NCI-H2081 treated with DMSO at 0.1 percent for 48 hours (cell line): ENCODE measurements around the gene TAF11L11.
"Not testable (repeated sequence)": the region's sequence is repeated elsewhere in the genome, so short reads cannot be mapped to it uniquely, and the experiment has no call there.

Experiments used
- DNase-seq: peaks from one replicate; lab custom pipeline; 2025; lab: John Stamatoyannopoulos, UW

The TAF11L11 gene

DNA sequence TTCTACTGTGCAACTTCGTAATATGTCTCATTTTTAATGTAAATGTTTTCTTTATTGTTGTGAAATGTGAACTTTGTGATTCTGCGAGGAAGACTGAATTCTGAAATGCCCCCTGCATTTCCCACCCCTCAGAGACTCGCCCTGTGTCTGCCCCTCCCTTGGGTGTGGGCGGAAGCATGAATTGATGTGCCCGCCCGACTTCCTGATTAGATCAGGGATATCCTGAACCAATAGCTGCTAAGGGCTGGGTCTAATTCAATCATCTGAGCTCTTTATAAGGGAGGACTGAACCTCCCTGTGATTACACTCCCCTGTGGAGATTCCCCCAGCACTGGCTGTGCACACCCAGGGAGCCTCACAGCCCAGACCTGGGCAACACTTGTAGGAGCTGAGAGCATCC, at the start of gene TAF11L11:
Gene TAF11L11 (plus strand): TSS at position 304 of the 400 bp plus-strand sequence.
- DNase-seq = not testable (repeated sequence)

DNA sequence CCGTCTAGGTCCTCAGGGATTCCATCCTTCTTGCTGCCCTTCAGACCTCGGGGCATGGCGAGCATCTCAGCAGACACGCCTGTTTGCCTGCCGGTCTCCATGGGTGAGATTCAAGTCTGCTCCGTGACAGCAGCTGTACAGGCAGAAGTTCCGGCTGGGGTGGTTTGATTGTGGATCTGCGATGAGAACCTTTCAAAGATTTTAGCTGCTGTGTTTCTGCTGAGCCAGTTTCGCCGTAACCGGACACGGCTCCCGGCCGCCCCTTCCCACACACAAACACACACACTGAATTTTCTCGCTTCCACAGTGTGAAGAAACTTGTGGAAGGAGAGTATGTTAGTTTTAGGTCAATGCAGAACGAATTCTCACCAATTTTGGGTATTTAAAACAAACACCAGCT, 18.3 kb upstream of the TAF11L11 start, which contains the start of gene TAF11L7:
Gene TAF11L7 (minus strand): TSS at position 101 of the 400 bp plus-strand sequence.
- DNase-seq = not testable (repeated sequence)

DNA sequence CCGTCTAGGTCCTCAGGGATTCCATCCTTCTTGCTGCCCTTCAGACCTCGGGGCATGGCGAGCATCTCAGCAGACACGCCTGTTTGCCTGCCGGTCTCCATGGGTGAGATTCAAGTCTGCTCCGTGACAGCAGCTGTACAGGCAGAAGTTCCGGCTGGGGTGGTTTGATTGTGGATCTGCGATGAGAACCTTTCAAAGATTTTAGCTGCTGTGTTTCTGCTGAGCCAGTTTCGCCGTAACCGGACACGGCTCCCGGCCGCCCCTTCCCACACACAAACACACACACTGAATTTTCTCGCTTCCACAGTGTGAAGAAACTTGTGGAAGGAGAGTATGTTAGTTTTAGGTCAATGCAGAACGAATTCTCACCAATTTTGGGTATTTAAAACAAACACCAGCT, 13.1 kb upstream of the TAF11L11 start, which contains the start of gene TAF11L8:
Gene TAF11L8 (minus strand): TSS at position 101 of the 400 bp plus-strand sequence.
- DNase-seq = not testable (repeated sequence)

DNA sequence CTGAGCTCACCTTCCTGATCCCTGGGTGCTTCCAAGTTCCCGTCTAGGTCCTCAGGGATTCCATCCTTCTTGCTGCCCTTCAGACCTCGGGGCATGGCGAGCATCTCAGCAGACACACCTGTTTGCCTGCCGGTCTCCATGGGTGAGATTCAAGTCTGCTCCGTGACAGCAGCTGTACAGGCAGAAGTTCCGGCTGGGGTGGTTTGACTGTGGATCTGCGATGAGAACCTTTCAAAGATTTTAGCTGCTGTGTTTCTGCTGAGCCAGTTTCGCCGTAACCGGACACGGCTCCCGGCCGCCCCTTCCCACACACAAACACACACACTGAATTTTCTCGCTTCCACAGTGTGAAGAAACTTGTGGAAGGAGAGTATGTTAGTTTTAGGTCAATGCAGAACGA, 9.7 kb upstream of the TAF11L11 start, which contains the start of gene TAF11L9:
Gene TAF11L9 (minus strand): TSS at position 140 of the 400 bp plus-strand sequence.
- not testable (repeated sequence) for DNase-seq

DNA sequence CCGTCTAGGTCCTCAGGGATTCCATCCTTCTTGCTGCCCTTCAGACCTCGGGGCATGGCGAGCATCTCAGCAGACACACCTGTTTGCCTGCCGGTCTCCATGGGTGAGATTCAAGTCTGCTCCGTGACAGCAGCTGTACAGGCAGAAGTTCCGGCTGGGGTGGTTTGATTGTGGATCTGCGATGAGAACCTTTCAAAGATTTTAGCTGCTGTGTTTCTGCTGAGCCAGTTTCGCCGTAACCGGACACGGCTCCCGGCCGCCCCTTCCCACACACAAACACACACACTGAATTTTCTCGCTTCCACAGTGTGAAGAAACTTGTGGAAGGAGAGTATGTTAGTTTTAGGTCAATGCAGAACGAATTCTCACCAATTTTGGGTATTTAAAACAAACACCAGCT, 6.3 kb upstream of the TAF11L11 start, which contains the start of gene TAF11L10:
Gene TAF11L10 (minus strand): TSS at position 101 of the 400 bp plus-strand sequence.
- not testable (repeated sequence) for DNase-seq

DNA sequence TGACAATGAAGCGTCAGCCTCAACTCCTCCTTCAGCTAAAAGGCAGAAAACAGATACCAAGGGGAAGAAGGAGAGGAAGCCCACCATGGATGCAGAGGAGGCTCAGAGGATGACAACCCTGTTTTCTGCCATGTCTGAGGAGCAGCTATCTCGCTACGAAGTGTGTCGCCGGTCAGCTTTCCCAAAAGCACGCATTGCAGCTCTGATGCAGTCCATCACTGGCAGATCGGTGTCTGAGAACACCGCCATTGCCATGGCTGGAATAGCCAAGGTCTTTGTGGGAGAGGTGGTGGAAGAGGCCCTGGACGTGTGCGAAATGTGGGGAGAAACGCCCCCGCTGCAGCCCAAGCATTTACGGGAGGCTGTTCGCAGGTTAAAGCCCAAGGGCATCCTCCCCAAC, 968 bp downstream of the TAF11L11 start:
- DNase-seq = no peak

DNA sequence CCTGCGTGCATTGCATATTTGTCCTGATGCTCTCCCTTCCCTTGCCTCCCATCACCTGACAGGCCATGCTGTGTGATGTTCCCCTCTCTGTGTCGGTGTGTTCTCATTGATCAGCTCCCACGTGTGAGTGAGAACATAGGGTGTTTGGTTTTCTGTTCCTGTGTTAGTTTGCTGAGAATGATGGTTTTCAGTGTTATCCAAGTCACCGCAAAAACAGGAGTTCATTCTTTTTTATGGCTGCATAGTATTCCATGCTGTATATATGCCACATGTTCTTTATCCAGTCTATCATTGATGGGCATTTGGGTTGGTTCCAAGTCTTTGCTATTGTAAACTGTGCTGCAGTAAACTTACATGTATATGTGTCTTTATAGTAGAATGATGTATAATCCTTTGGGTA, 3.5 kb downstream of the TAF11L11 start:
- DNase-seq = not testable (repeated sequence)

DNA sequence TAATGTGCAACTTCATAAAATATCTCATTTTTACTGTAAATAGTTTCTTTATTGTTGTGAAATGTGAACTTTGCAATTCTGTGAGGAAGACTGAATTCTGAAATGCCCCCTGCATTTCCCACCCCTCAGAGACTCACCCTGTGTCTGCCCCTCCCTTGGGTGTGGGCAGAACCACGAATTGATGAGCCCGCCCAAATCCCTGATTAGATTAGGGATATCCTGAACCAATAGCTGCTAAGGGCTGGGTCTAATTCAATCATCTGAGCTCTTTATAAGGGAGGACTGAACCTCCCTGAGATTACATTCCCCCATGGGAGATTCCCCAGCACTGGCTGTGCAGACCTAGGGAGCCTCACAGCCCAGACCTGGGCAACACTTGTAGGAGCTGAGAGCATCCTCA, 6.1 kb downstream of the TAF11L11 start, which contains the start of gene TAF11L12:
Gene TAF11L12 (plus strand): TSS at position 301 of the 400 bp plus-strand sequence.
- DNase-seq = not testable (repeated sequence)

DNA sequence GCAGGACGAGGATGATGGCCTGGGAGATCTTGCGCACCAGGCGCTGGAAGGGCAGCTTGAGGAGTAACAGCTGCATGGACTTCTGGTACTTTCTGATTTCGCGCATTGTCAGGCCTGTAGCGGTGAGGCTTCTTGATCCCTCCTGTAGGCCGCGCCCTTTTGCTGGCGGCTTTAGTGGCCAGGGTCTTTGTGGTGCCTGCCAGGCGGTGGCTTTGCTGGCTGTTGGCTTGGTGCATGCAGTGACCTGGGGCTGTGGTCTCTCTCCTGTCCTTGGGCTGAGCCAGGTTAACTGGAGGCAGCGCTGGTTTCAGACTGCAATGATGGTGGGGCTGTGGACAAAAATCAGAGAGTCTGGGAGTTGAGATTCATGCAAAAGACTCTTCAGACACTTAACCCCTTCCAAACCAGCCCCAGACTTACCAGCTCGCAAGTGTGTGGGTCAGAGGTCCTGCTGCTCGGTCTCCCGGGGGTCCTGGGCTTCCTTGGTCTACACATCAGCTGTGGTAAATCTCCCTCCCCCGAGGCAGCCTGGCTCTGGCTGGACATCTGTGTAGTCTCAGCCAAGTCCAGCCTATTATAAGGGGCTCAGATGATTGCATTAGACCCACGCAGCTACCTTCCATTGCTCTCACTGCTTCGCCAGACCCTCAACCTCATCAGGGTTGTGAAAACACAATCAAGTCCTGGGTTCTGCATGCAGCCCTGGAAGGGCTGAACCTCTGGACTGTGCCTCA, 11.1 kb downstream of the TAF11L11 start:
- no peak for DNase-seq

DNA sequence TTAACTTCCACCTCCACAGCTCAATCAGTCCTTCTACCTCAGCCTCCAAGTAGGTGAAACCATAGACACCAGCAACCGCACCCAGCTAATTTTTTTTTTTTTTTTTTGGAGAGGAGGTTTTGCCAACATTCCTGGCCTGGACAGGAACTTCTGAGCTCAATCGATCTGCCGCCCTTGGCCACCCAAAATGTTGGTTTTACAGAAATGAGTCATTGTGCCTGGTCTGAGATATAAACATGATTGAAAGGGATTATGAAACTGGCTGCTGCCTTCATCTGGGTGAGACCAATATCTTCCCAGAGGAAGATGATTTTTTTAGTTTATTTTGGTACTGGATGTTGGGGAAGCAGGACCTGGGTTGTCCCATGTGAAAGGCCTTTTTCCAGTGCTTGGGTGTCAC, 15.4 kb downstream of the TAF11L11 start:
- no peak for DNase-seq

DNA sequence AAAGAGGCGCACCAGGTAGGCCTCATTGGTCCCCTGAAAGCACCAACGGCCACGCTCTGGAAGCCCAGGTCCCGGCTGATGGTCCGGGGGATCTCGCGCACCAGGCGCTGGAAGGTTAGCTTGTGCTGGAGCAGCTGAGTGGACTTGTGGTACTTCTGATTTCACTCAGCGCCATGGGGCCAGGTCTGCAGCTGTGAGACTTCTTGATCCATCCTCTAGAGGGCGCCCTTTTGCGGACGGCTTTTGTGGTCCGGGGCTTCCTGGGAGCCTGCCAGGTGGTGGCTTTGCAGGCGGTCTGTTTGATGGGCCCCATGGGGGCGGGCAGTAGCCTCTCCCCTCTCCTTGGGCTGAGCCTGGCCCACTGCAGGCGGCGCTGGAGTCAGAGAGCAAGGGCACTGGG, 16.6 kb downstream of the TAF11L11 start:
- no peak for DNase-seq

DNA sequence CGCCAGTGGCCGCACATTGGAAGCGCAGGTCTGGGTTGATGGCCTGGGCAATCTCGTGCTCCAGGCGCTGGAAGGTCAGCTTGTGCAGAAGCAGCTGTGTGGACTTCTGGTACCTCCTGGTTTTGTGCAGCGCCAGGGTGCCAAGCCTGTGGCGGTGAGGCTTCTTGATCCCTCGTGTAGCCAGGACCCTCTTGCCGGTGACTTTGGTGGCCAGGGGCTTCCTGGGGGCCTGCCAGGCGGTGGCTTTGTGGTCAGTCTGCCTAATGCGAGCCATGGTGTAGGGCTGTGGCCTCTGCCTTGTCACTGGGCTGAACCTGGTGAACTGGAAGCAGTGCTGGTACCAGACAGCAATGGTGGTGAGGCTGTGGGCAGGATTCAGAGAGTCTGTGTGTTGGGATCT, 21.7 kb downstream of the TAF11L11 start:
- no peak for DNase-seq

DNA sequence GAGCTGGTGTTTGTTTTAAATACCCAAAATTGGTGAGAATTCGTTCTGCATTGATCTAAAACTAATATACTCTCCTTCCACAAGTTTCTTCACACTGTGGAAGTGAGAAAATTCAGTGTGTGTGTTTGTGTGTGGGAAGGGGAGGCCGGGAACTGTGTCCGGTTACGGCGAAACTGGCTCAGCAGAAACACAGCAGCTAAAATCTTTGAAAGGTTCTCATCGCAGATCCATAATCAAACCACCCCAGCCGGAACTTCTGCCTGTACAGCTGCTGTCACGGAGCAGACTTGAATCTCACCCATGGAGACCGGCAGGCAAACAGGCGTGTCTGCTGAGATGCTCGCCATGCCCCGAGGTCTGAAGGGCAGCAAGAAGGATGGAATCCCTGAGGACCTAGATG, 27.8 kb downstream of the TAF11L11 start, which contains the start of gene TAF11L13:
Gene TAF11L13 (plus strand): TSS at position 301 of the 400 bp plus-strand sequence.
- not testable (repeated sequence) for DNase-seq

DNA sequence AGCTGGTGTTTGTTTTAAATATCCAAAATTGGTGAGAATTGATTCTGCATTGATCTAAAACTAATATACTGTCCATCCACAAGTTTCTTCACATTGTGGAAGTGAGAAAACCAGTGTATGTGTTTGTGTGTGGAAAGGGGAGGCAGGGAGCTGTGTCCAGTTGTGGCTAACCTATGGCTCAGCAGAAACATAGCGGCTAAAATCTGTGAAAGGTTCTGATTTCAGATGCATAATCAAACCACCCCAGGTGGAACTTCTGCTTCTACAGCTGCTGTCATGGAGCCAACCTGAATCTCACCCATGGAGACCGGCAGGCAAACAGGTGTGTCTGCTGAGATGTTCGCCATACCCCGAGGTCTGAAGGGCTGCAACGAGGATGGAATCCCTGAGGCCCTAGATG, 30.2 kb downstream of the TAF11L11 start, which contains the start of gene TAF11L14:
Gene TAF11L14 (plus strand): TSS at position 301 of the 400 bp plus-strand sequence.
- no peak for DNase-seq

DNA sequence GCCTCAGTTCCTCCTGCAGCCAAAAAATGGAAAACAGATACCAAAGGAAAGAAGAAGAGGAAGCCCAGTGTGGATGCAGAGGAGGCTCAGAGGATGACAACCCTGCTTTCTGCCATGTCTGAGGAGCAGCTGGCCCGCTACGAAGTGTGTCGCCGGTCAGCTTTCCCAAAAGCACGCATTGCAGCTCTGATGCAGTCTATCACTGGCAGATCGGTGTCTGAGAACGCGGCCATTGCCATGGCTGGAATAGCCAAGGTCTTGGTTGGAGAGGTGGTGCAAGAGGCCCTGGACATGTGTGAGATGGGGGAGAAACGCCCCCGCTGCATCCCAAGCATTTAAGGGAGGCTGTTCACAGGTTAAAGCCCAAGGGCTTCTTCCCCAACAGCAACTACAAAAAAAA, 45.2 kb downstream of the TAF11L11 start:
- DNase-seq = not testable (repeated sequence)

DNA sequence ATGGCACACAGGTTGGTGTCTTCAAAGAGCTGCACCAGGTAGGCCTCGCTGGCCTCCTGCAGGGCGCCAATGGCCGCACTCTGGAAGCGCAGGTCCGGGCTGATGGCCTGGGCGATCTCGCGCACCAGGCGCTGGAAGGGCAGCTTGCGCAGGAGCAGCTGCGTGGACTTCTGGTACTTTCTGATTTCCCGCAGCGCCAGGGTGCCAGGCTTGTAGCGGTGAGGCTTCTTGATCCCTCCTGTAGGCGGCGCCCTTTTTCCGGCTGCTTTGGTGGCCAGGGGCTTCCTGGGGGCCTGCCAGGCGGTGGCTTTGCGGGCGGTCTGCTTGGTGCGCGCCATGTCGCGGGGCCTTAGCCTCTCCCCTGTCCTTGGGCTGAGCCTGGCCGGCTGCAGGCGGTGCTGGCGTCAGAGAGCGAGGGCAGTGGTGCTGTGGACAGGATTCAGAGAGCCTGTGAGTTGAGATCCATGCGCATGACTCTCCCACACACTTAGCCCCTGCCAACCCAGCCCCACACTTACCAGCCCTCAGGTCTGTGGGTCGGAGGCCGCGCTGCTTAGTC, 51.3 kb downstream of the TAF11L11 start:
- not testable (repeated sequence) for DNase-seq
